PC-9 (cell line): ENCODE data around the gene PTPRM. TPM values are rescaled to one million over a fixed set of nuclear protein-coding genes. Genes with fewer than 3 reads are reported as not detected.

Experiments
- BruUV-seq: library from RNA; stranded (reverse); fragments of 400-500 nt; replicated peaks from 2 replicates; lab custom pipeline; 2021; lab: Mats Ljungman, UMichigan
- CTCF ChIA-PET: fragments of 300-600 bp; sonication (Branson Sonifier 250); formaldehyde crosslinking; loops from one replicate; lab custom pipeline; 2022; ENCODE audit warnings: antibody characterized with exemption; lab: Charles Lee
- POLR2A ChIA-PET: fragments of 300-600 bp; sonication (Branson Sonifier 250); formaldehyde crosslinking; loops from one replicate; lab custom pipeline; 2022; ENCODE audit warnings: antibody characterized with exemption; ENCODE audit not compliant: unreplicated experiment; lab: Charles Lee
- DNase-seq, 2 experiments: peaks; one replicate each; pipeline versions ENCODE4 v3.0.0 to v3.0.0-alpha.2; 2015 to 2022; ENCODE audit warnings: mixed read lengths in 1 of 2
- H2AFZ ChIP-seq: fragments of 200-600 bp; sonication (generic); 2 replicates; pipeline ENCODE4 v1.8.1; 2017; ENCODE audit warnings: antibody characterized with exemption
- H3F3A ChIP-seq: fragments of 200-600 bp; sonication (generic); 2 replicates; pipeline ENCODE4 v1.8.1; 2017; ENCODE audit warnings: antibody characterized with exemption, mild to moderate bottlenecking, low read depth; ENCODE audit not compliant: insufficient read depth
- H3K27ac ChIP-seq: fragments of 200-600 bp; sonication (generic); 2 replicates; pipeline ENCODE4 v1.6.1; 2016; ENCODE audit warnings: mixed run types
- H3K27me3 ChIP-seq: fragments of 200-600 bp; sonication (generic); 2 replicates; pipeline ENCODE4 v1.6.1; 2016; ENCODE audit warnings: low read depth, mixed run types; ENCODE audit not compliant: insufficient read depth
- H3K36me3 ChIP-seq: fragments of 200-600 bp; sonication (generic); 2 replicates; pipeline ENCODE4 v1.6.1; 2016; ENCODE audit warnings: low read depth, mixed run types
- H3K4me1 ChIP-seq: fragments of 200-600 bp; sonication (generic); replicated peaks from 2 replicates; pipeline ENCODE4 v1.6.1; 2016; ENCODE audit warnings: mixed run types; ENCODE audit not compliant: insufficient read depth
- H3K4me2 ChIP-seq: fragments of 200-600 bp; sonication (generic); 2 replicates; pipeline ENCODE4 v1.6.1; 2017; ENCODE audit warnings: mixed run types
- H3K4me3 ChIP-seq: fragments of 200-600 bp; sonication (generic); 2 replicates; pipeline ENCODE4 v1.6.1; 2016; ENCODE audit warnings: mixed run types
- H3K79me2 ChIP-seq: fragments of 200-600 bp; sonication (generic); 2 replicates; pipeline ENCODE4 v1.6.1; 2017; ENCODE audit warnings: low read depth, mixed run types
- H3K9me2 ChIP-seq: fragments of 200-600 bp; sonication (generic); 2 replicates; pipeline ENCODE4 v1.8.1; 2017; ENCODE audit warnings: mild to moderate bottlenecking; ENCODE audit not compliant: insufficient read depth
- H3K9me3 ChIP-seq: fragments of 200-600 bp; sonication (generic); 2 replicates; pipeline ENCODE4 v1.8.1; 2016; ENCODE audit warnings: low read depth; ENCODE audit not compliant: insufficient read depth
- H4K20me1 ChIP-seq: fragments of 200-600 bp; sonication (generic); 2 replicates; pipeline ENCODE4 v1.8.1; 2017; ENCODE audit not compliant: insufficient read depth
- EZH2 ChIP-seq: fragments of 200-600 bp; sonication (generic); IDR thresholded peaks from 2 replicates; pipeline ENCODE4 v1.8.0; 2017; ENCODE audit warnings: antibody characterized with exemption, low read depth
- intact Hi-C: fragments of 100-400 bp; cut with micrococcal nuclease; formaldehyde crosslinking; loops from one replicate; pipeline ENCODE4 v1.10.0; 2022; ENCODE audit not compliant: unreplicated experiment
- total RNA-seq: library from RNA; stranded (reverse); gene quantifications from 2 replicates; pipeline ENCODE4 v1.2.3, GENCODE V29; 2021
- TF ChIP-seq, protein P1 (sequence below): fragments of 200-600 bp; sonication (generic); conservative IDR thresholded peaks from 2 replicates; pipeline ENCODE4 v1.6.1; 2017; ENCODE audit warnings: mixed run types, antibody characterized with exemption, mild to moderate bottlenecking, moderate library complexity

The PTPRM gene
- total RNA-seq, 1 experiment from 2014 or later = 32.5 TPM

DNA sequence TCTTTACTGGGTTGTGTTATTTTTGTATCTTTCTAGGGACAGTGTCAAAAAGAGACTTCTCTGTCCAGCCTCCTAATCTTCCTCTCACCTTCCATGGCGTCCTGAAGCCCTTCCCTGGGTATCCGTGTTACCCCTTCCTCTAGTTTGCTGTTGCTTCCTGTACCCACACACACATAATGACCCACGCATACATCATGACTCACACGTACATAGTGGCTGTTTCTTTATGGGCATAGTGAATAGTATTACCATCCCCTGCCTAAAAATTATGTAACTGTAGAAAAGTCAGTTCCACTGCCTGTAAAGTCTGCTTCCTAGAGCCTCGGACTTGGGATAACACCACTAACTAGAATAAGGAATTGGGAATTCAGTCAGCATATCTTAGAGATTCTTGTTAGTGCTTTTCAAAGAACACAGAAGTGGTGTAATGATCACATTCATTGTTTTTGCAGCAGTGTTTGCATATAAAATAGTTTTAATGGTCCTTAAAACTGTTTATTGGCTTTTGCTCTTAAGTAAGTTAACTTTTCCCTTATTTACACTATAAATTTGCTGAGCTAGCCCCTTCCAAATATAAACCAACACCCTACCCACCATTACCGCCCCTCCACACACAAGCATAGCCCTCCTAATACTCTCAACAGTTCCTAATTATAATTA lies 733.8 kb downstream of the PTPRM start:
- Histone ChIP-seq H3K4me3 (no peak overlapping the region), H2AFZ (no peak overlapping the region), H3K9me3 (no peaks in the 10 kb centered on the region), H4K20me1 (no peaks in the 10 kb centered on the region), H3K27ac (no peak overlapping the region), H3K4me2 (no peak overlapping the region), H3K79me2 (no peaks in the 10 kb centered on the region), H3K4me1 (no peaks in the 10 kb centered on the region), H3F3A (no peaks in the 10 kb centered on the region), H3K9me2 (no peaks in the 10 kb centered on the region), H3K27me3 (no peaks in the 10 kb centered on the region), H3K36me3 (no peaks in the 10 kb centered on the region)
- BruUV-seq = no TSS peak
- ChIA-PET POLR2A (no interaction called here), CTCF (no interaction called here)
- TF ChIP-seq, protein P1, sequence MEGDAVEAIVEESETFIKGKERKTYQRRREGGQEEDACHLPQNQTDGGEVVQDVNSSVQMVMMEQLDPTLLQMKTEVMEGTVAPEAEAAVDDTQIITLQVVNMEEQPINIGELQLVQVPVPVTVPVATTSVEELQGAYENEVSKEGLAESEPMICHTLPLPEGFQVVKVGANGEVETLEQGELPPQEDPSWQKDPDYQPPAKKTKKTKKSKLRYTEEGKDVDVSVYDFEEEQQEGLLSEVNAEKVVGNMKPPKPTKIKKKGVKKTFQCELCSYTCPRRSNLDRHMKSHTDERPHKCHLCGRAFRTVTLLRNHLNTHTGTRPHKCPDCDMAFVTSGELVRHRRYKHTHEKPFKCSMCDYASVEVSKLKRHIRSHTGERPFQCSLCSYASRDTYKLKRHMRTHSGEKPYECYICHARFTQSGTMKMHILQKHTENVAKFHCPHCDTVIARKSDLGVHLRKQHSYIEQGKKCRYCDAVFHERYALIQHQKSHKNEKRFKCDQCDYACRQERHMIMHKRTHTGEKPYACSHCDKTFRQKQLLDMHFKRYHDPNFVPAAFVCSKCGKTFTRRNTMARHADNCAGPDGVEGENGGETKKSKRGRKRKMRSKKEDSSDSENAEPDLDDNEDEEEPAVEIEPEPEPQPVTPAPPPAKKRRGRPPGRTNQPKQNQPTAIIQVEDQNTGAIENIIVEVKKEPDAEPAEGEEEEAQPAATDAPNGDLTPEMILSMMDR = no peak
- TF ChIP-seq EZH2 = no peak
- intact Hi-C loops = no loop called here
- DNase-seq = no peak

DNA sequence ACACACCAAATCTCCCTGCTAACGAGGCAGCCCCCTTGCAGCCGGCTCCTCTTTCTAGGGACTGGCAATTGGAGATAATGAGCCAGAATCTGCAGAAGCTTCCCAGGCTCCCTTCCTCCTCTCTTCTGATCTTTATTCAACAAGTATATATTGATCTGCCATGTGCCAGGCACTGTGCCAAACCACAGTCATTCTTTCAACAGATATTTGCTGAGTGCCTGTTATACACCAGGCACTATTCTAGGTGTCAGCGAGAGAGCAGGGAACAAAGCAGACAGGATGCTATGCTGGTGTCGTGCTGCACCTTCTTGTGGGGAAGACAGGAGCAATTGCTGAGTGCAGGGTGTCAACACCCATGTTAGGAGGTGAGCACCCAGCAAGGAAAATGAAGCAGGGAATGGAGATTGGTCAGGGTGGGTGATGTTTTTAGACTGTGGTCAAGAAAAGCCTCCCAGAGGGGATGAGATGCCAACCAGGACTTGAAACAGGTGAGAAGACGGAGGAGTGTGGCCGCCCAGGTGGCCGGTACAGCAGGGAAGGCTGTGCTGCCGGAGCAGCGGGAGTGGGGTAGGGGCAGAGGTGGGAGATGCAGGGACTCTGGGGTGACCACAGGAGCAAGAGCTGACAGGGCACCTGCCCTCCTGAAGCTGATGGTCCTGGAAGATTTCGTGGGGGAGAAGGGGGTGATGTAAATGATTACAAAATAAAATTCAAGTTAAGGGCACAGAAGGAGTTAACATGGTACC lies 734.5 kb downstream of the PTPRM start:
- no peaks in the 10 kb centered on the region for H3K4me1 ChIP-seq
- CTCF ChIA-PET = no interaction called here
- BruUV-seq = no TSS peak
- DNase-seq = no peak
- POLR2A ChIA-PET = no interaction called here
- no peaks in the 10 kb centered on the region for H3K27me3 ChIP-seq
- H3K4me2 ChIP-seq = no peak overlapping the region
- no peak overlapping the region for H2AFZ ChIP-seq
- H3K27ac ChIP-seq = no peak overlapping the region
- intact Hi-C loops = no loop called here
- H3K9me3 ChIP-seq = no peaks in the 10 kb centered on the region
- no peaks in the 10 kb centered on the region for H3F3A ChIP-seq
- no peaks in the 10 kb centered on the region for H3K36me3 ChIP-seq
- TF ChIP-seq, protein P1 = no peak
- TF ChIP-seq EZH2 = no peak
- H3K79me2 ChIP-seq = no peaks in the 10 kb centered on the region
- no peaks in the 10 kb centered on the region for H3K9me2 ChIP-seq
- no peak overlapping the region for H3K4me3 ChIP-seq
- no peaks in the 10 kb centered on the region for H4K20me1 ChIP-seq

DNA sequence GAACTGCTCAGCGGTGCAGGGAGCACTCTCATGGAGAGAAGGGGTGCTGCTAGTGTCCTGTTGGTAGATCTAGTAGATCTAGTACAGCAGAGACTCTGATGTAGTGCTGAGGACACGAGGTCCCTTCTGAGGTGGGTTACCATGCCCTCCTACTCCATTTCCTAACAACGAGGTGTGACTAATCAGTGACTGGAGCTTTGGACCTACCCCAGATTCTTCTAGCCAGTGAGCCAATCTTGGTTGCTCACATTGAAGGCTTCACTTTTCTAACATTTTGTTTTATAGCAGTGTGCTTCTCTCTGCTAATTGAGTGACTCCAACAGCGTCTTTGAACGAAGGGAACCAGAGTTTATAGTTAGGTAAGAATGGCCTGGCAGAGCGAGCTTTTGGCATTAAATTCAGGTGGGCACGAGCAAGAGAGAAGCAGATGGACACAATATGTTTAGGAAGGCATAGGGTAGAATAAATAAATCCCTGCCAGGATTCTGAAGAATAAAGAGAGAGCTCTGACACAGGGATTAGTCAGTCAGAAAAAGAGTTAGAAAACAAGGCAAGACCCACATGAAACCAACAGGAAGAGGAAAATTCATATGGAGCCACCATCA lies 736.1 kb downstream of the PTPRM start:
- ChIA-PET POLR2A (no interaction called here), CTCF (no interaction called here)
- Histone ChIP-seq H2AFZ (no peak overlapping the region), H3K9me2 (no peaks in the 10 kb centered on the region), H3K4me3 (no peak overlapping the region), H3K4me1 (no peaks in the 10 kb centered on the region), H3K79me2 (no peaks in the 10 kb centered on the region), H3K36me3 (no peaks in the 10 kb centered on the region), H3K27ac (no peak overlapping the region), H4K20me1 (no peaks in the 10 kb centered on the region), H3F3A (no peaks in the 10 kb centered on the region), H3K4me2 (no peak overlapping the region), H3K27me3 (no peaks in the 10 kb centered on the region), H3K9me3 (no peaks in the 10 kb centered on the region)
- TF ChIP-seq, protein P1 = no peak
- no peak for TF ChIP-seq EZH2
- DNase-seq = no peak
- no TSS peak for BruUV-seq
- intact Hi-C loops = no loop called here
